Globus pallidus (tissue), 1 donor: ENCODE results near the gene CYP11A1.

Experiments
- DNase-seq: peaks from one replicate; pipeline ENCODE4 v3.0.0-alpha.2; 2015; ENCODE audit warnings: low spot score

The CYP11A1 gene

DNA sequence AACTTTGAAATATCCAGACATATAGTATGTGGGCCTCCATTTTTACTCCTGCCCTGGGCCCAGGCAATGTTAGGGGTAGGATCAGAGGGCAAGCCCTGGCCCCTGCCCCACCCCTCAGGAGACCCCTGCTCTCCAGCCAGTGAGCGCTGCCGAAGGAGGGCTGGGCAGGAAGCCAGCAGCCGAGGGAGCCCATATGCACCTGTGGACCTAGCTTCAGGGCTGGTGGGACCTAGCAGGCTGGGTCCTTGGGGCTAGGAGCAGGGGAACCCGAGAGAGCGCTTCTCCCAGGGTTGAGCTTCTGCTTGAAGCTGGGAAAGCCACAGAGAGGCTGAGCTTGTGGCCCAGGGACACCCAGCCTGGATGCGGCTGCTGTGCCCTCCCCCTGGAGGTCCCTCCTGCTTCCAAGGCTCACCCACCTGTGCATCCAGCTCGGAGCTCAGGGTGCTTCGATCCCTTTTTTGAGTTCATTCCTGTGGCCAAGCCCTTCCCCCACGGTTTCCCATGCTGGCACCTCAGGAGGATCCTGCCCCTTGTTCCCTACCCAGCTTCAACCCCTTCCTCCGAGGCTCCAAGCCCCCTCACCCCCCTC lies 21.0 kb upstream of the CYP11A1 start:
- no peak for DNase-seq

DNA sequence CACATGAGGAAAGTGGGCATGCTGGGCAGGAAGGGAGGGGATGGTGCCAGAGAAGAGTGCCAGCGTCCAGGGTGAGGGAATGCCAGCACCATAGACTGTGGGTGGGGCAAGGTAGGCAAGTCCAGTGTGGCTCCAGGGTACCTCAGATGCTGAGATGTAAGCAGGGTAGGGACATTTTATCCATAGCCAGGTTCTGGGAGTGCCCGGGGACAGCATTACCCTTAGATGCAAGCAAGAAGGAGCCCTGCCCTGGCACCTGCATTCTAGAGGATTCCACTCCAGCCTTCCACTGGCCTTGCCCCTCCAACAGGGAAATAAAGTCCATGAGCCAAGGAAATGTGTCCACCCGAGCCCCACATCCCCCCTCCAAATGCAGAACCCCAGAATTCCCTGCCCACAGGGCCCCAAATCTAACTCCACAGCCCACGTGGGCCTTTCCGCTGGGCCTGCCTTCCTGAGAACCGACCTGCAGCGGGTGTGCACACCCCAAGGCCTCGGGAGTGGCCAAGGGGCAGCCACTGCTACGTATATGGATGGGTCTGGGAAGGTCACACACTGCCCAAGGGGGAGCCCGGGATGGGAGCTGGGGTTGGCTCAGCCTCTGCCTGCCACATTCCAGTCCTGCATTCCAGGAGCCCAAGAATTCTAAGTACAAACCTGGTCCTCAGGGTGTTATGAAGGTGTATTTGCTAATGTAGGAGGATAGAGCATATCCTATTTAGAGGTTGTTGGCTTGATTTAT lies 20.3 kb upstream of the CYP11A1 start:
- no peak for DNase-seq

DNA sequence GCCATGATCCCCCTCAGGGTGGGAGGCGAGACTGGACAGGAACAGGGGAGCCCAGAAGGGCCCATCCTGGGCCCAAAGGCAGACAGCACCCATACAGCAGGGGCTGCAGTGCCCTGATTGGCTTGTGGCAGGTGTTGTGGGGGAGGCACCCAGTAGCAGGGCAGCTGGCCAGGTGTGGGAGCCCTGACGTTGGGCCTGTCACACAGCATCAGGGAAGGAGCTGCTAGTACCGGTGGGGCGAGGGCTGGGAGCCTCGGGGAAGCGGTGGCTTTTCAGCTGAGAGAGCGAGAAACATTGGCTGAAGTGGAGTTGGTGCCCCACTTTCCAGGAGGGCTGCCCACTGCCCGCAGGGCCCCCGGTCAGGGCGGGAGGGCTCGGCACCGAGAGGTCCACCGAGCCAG lies 19.7 kb upstream of the CYP11A1 start:
- no peak for DNase-seq

DNA sequence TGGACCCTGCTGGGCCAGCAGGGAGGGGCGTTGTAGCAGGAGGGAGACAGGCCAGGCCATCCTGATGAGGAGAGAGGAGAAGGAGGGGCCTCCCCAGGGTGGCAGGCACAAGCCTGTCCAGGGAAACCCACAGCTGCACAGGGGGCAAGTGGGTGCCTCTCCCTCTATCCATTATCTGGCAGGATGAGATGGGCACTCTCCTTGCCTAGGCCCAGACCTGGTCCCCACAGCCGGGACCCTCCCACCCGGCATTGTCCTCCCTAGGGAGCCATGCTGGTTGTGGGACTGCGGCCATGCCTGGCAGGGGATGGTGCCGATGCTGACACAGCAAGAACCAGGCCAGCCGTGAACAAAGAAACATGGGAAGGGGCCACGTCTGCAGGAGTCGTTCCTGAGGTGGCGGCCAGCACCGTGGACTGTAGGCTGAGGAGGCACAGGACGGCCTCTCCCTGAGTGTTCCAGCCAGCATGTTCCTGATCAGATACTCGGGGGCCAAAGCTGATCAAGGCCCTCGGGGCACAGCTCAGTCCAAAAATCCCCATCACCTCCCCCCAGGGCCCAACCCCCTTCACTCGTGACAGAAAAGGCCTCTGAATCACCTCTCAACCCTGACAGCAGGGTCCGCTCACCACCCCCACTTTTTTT lies 19.2 kb upstream of the CYP11A1 start:
- DNase-seq, result no peak

DNA sequence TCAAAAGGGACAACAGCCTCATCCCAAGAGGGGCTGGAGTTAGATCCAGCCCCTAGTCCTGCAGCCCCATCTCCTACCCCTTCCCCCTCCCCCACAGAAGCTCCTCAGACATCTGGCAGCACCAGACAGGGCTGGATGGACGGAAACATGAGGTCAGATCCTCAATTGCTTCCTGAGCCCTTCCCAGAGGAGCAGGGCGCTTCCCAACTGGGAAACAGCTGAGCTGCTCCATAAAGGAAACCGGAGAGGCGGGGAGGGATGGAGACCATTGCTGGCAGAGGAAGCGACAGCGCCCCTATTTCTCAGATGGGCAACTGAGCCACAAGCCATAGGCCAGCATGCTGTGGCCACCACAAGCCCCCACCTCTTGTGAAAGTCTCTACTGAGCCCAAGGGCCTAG lies 18.3 kb upstream of the CYP11A1 start:
- DNase-seq, result no peak

DNA sequence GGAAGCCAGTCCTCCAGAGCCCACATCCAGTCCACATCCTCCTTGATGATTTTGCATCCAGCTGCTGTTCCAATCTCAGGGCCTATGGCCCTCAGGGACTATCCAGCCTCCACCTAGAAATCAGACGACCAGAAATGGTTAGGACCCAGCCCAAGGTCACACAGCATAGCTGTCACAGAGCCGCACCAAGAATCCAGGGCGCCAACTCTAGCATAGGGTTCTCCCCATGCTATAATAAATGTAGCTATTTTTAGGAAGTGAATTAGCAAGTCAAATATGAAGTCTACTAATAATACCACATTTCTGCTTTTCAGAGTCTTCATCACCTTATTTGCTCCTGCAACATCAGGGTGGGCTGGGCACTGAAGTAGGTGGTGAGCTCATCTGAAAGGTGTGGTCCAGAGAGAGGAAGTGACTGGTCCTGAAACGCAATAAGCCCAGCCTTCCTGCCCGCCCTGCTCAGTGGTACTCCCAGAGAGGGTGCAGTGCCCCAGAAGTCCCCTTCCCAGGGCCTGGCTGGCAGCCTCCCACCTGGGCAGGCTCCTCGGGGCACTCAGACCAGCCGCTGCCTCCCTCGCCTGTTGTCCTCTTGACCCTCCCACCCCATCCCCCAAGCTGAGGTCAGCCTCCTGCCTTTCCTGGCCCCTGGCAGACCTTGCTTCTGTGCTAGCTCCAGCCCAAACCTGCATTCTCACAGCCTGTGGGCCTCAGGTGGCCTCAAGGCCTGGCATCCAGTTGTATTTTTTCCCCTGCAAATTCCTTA lies 17.6 kb upstream of the CYP11A1 start:
- DNase-seq, result no peak

DNA sequence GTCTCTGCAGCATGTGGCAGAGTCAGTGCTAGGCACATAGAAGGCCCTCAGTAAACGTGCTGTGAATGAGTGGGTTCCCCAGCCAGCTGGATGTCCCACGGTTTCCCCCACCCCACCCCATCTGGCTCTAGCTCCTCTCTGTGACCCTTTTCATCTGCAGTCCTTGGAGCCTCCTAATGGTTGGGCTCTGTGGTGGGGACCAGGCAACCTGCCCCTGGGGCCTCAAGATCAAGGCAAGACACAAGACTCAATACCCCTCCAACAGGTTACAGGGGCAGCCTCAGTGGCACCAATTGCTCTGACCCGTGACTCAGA lies 17.1 kb upstream of the CYP11A1 start:
- no peak for DNase-seq

DNA sequence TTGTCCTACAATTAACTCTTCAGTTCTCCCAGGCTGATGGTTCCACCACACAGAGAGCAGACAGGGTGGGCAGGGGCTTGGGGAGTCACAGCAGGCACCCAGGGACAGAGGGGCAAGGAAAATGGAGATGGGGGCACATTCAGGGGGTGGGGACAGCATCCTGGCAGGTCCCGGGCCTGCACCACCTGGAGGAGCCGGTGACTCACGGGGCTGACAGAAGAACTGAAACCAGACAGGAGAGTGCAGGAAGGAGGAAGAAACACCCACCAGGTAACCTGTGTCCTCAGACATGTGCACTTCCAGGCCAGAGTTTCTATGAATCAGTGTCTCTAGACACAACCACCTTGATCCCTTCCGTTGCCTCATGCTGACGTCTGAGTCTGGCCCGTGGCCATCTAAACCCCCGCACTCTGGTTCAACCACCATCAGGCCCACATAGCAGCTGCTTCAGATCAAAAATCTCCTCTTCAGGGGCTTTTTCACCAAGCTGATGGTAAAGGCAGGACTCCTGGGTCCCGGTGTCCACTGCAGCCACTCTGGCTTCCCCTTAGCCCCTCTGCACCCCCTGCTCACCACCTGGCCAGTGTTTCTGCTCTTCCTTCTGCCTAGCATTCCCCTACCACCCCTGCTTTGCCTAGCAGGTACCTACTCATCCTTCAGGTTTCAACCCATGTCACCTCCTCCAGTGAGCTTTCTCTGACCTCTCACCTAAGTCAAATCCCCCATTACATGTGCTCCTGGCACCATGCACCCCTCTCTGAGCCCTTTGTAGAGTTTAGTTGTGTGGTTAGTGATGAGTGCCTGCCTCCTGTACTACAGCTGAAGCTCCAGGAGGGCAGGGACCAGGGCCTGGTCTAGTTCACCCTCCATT lies 16.5 kb upstream of the CYP11A1 start:
- no peak for DNase-seq

DNA sequence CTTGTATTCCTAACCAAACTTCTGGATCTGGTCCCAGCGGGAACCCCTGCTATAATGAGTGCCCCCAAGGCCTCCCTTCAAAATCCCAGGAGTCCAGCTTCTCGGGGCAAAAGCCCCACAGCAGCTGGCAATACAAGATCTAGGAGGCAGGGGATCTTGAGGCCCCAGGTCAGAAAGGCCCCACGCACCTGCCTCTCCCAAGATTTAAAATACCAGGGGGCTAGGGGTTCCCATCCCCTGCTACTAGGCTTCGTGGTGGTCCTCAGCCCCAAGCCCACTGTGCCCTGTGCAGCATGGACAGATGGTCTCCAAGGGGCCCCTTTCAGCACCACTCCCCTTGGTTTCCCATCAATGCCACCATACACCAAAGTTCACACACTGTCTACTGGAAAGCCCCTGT lies 15.8 kb upstream of the CYP11A1 start:
- no peak for DNase-seq

DNA sequence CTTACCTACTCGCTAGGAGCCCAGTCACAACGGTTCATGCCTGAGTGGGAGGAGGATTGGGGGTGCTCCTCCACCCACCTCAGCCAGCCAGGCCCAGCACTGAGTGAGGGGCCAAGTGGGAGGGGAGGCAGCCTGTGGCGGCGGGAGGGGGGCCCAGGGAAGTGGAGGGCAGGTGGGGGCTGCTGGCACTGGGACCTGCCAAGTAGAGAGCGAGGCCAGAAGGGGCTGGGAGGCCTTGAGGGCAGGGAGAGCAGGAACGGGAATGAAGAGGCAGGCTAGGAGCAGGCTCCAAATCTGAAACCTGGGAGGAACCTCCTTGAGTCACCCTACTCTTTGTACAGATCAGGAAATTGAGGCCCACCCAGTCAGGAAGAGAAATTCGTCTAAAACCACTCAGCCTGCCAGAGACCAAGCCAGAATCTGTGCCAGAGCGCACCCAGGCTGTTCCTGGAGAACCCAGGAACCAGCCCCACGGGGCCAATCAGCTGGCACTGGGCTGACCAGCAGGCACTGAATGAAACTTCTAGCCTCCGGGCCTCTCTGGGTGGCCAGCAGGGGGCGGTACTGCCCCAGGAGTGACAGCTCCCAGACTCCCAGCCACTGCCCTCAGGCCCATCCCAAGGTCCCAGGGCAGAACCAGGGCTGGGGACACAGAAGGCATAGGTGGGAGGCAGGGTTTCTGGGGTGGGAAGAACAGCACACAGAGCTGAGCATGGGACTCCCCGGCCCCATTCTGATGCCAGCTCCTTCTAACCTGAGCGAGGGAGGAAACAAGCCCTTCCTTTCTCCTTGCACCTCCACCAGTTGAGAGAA lies 14.8 kb upstream of the CYP11A1 start:
- peak; percentile 85 for DNase-seq

DNA sequence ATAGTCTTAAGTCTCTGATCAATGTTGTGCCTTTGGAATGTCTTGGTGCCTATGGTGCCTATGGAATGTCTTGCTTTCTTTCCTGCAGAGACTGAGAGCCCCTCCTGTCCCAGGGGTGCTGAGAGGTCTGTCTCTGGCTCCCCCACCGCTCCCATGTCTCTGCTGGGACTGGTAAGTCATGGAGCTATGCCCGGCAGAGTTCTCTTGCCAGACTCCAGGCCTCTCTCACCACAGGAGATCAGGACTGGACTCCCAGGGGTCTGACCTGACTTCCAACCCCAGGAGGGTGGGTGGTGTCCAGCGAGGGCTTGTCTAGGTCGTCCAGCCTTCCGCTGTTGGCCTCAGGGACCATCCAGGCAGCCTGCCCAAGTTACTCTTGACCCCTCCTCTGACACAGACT lies 14.0 kb upstream of the CYP11A1 start:
- no peak for DNase-seq

DNA sequence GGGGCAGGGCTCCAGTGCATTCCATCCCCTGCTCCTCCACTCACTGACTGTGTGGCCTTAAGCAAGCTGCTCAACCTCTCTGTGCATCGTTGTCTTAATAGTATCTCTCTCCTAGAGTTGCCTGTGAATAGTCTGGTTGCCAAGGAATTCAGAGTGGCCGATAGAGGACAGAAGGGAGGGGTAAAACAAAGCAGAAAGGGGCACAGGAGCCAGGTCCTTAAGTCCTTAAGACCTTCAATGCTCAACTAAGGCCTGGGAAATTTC lies 13.7 kb upstream of the CYP11A1 start:
- no peak for DNase-seq

DNA sequence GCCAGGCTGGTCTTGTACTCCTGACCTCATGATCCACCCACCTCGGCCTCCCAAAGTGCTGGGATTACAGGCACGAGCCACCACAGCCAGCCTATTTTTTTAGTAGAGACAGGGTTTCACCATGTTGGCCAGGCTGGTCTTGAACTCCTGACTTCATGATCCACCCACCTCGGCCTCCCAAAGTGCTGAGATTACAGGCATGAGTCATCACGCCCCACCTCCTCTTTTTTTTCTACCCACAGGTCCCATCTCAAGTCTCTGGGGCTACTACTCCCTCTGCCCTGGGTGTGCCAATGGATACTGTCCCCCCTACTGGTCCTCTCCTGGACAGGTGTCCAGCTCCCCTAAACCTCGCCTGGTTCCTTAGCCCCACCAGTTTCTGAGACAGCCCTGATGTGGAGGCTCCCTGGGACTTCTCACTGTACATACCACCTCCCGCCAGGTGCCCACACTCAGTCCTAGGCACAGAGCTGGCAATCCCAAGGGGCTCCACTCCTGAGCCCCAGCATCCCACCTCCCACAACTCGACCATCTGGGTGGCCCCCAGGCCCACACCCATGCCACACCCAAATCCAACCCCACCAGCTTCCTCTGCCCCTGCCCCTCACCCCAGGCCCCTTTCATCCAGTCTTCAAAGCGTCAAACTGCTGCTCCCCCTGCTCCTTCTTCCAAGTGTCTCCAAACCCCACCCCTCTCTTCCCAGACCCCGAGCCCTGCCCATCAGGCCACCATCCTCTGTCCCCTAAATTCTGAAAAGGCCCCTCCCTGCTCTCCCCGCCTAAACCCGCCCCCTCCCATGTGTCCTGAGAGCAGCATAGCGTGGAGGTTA lies 13.1 kb upstream of the CYP11A1 start:
- no peak for DNase-seq

DNA sequence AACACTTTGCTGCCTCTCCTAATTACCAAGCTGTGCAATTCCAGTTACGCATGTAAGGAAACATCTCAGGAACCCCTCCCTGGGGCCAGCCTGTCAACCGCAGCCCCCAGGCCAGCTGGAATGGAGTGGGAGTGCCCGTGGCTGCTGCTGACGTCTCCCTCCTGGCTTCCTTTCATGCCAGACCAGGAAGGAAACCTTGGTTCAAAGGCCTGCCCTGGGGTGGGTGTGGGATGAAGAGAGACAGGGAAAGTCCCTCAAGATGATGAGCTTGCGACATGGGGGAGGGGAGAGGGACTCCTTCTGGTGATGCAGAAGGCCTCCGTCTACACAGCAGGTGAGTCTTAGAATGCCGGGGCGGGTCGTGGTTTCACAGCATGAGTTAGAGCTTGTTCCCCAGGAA lies 11.4 kb upstream of the CYP11A1 start:
- DNase-seq, result no peak

DNA sequence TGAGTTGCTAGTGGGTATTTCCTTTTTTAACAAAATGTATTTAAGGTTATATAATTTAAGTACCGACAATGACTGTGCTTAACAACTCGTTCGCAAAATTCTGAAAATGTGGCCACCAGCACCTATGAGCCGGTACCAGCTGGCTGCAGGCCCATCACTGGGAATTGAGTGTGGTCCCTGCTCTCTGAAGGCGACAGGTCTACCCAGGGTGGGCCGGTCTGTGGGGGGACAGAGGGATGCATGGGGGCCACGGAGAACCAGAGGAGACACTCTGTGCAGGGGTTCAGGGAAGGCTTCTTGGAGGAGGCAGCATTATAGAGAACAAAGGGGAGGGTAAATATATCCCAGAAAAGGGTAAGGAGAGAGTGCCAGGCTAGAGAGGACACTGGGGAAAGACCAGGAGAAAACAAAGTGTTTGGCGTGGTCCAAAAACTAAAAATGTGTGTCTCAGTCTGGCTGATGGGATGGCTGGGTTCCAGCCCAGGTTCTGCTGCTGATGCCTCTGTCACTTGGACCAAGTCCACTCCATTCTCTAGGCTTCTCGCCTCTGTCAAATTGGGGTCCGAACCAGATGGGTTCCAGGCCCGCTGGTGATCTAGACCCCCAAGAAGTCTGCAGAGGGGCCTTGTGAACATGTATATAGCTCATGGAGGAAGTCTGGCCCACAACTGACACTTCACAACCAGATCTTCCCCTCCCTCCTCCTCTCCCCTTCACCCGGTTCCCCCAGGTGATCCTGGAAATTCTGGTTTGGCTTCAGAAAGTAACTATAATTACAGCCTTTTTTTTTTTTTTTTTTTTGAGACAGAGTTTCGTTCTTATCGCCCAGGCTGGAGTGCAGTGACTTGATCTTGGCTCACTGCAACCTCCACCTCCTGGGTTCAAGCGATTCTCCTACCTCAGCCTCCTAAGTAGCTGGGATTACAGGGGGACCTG lies 10.7 kb upstream of the CYP11A1 start:
- no peak for DNase-seq

DNA sequence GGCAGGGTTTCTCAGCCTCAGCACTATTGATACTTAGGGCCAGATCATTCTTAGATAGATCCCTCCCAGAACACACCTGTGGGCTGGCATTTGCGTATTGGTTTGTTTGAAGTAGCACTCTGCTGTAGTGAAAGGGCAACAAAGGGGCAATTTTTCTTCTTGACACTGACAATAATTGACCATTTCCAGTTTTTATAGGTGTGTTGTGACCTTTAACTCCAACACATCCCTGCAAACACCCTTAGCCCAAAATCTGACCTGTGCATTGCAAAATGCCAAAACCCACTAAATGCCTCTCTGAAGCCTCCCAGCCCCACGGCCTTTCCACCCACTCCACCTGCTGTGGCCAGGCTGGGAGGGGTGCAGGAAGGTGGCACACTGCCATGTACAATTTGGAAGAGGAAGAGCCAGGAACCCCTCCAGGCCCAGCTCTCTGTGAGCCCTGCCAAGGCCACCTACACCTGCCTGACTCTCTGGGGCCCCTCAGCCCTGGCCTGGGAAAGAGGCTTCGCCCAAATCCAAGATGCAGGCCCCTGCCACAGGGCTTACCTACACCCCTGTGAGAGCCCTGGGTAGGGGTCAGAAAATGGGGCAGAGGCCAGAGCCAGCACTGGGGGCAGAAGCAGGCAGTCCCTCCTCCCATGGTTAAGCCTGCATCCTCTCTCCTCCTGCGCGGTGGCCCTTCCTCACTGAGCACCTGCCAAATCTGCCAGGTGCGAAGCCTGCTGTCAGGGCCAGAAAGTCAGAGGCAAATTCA lies 9.6 kb upstream of the CYP11A1 start:
- no peak for DNase-seq

DNA sequence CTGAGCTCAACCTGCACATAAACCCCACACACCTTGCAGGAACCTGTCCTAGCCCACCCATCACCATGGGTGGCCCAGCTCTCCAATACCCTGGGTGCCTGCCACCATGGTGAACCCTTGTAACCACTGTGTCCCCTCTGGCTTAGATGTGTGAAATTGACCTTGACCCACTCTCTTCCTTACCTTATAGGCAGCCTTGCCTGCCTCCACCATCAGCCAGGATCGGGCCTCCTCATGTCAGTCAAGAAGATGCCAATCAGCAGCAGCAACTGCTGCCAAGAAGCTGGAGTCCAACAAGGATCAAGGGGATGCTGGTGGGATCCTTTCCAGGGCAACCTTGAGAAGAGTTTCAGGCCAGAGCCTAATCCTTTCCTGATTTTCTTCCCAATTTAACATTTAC lies 8.8 kb upstream of the CYP11A1 start:
- no peak for DNase-seq

DNA sequence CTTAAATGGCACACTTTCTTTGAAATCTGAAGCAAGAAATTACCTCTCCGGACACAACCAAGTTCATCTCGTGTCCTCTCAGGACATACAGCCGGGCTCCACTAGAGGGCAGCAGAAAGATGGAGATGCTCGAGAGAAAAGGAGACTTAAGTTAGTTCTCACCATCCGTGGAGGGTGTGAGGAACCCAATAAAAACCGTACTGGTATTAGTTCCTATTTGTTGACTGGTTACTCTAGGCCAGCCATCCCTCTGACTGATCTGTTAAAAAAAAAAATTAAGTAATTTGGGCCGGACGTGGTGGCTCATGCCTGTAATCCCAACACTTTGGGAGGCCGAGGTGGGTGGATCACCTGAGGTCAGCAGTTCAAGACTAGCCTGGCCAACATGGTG lies 7.9 kb upstream of the CYP11A1 start:
- DNase-seq, result peak; percentile 74
